Activated CD8-positive, alpha-beta memory T cell treated with anti-CD3 and anti-CD28 coated beads for 48 hours (primary cell): ENCODE measurements around the gene FOXP1.

Experiments
- DNase-seq, 3 experiments: peaks; one replicate each; pipeline ENCODE4 v3.0.0-alpha.2; 2020; ENCODE audit warnings: low read depth in 2 of 3, low spot score in 2 of 3

The FOXP1 gene

DNA sequence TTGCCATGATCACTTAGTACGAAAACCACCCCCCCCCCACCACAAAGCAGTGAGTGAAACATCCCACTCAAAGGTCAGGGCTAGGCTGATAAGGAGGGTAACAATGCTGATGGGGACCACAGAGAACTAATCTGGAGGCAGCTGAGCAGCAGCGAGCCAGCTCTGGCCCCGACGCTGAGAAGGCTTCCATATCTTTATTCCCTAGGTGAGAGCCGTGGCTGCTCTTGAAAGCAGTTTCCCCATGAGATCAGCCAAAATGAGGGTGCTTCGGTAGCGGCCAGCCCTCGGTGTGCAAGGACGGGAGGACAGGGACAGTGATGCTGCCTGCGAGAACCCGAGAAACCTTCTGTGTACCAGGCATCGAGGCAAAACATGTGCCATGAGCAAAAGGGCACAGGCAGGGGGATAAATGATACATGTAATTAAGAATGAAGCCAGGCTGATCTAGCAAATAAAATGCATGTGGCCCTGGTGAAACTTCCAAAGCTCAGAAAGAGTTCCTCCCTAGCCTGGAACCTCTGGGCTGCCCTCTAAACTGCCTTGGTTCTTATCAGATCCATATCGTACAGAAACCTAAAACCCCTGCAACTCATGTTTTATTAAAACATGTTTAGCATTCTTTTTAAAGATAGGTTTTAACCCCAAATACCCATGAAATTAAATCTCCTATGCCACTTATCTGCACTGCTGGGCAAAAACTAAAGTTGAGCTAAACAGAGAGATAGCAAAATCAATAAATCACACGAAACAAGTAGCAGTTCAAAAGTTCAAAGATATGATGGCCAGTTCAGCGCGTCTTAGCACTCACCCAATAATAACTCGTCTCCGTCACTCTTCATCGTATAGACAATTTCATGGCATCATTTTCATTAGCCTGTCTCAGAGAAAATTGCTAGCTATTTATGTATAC, 337.3 kb downstream of the FOXP1 start:
- no peak for DNase-seq

DNA sequence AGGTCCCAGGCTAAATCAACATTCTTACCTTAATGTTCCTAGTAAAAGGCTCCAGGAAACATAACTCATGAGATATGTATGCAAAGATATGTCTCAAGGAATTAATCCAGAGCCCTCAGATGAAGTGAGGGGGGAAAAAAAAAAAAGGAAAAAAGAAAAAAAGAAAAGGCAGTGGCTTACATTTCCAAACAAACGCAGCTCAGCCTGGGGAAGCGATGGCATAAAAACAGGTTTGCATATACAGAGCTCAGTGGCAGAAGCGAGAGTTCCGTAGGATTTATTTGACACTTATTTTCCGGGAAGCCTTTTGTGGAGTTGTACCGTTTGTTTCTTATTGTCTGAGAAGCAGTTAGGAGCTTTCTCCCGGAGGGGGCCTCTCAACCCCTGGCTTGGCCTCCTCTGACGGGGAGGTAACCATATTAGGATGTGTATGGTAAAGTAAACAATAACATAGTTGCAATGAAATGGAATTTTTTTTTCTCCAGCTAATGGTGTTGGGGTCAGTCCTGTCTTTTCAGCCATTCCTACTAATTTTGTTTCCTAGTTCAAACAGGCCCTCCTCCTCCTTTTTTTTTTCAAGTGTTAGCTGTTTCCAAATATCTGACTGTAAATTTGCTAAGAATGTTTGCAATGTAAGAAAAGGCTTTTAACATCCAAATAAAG, 338.6 kb downstream of the FOXP1 start:
- no peak for DNase-seq

DNA sequence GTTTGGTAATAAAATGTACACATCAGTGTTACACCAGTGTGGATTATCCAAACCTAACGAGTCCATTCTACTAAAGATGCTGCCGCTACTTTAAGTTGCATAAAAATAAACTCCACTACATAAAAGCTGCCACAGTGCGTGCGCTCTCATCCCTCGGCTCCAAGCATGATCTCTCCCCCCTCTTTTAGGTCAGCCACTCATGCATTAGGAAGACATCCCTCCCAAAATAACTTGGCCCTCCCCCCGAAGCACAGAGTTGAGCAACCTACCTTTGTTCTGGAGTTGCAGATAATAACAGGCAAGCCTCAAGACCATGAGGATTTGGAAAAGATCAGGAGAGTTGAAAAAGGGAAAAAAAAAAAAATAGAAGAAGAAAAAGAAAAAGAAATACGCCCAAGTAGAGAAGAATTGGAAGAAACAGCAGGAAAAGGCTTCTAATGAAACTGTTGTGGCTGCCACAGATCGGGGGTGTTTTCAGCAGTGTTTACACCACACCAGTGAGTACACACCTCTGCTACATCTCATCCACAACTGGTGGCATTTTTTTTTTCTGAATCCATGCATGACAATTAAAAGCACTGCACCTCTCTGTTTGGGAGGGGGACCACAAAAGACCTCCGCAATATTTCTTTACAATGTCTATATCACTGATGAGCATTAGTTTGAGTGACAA, 339.2 kb downstream of the FOXP1 start:
- no peak for DNase-seq

DNA sequence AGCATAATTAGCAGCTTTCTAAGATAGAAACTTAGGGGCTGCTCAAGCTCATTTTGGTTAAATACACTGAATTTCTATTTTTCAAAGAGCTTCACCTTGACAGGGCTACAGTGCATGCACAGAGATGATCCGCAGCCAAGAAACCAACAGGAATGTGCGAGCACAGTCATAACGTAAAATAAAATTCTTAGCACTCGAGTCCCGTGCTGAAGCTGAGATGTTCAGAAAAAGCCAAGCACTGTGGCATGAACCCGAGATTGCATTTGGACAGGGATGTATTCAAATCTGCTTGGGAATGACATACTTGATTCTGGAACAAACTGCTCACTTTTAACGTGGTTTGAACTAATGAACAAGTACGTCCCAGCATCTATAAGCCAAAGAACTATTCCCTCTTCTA, 340.3 kb downstream of the FOXP1 start:
- no peak for DNase-seq

DNA sequence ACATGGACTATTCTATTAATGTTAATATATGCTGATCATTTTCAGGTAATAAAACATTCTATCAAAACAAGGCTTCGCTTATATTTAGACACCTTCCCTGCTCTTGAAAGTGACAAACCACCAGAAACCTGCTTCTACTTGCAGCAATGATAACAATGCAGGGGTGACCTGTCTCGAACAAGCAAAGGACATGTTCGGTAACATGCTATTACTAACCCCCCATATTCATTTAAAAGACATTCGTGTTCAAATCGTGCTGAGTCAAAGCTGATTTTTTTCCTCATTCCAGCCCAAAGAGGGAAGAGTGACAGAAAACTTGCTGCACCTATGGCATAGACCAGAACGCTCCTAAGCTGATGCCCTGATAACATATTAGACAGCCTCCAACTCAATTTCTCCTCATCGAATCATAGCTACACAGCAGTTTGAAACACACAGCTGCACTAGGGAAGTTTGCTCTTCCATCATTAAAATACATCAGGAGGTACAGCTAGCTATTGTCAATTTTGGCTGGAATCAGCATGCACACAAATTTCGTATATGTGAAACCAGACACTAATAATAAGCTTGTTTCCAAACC, 341.5 kb downstream of the FOXP1 start:
- no peak for DNase-seq

DNA sequence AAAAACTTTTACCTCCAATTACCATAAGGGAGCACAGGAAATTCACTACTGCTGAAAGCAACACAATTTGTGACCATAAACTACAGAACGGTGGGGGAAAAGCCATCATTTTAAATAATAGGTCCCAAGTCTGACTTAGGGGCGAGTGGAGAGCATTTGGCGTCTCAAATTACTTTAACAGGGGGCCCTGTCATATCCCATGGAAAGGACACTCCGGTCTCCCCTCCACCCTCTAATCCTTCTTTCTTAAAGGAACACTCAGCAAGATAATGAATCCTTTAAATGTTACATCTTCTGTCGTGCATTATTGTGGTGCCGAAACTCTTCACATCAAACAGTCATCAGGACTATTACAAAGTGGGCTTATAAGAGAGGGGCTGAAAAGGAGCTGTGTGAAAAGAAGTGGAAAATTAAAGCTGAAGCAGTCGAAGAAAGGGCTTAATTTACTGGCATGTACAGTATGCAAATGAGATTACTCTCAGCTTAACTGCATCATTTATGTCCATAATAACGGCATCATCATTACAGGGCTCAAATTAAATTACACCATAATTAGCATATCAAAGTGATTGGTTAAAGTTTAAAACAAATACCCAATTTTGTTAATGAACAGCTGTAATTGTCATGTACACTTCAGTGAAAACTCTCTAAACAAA, 342.2 kb downstream of the FOXP1 start:
- DNase-seq: no peak

DNA sequence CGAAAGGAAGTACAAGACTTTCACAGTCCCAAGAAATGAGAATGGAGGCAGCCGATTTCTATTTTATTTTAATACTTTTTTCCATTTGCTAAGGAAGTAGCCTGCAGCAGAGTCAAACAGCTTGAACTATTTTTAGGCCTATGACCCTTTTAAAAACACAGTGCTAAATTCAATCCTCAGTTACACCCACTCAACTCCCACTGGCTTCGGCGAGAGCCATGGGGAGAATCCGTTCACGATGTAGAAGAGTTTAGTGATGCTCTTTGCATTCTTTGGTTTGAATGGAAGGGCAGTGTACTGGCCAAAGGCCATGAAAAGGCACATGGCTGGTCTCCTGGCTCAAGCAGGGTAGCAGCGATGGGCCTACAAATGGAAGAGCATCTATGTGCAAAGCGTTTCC, 343.5 kb downstream of the FOXP1 start:
- no peak for DNase-seq

DNA sequence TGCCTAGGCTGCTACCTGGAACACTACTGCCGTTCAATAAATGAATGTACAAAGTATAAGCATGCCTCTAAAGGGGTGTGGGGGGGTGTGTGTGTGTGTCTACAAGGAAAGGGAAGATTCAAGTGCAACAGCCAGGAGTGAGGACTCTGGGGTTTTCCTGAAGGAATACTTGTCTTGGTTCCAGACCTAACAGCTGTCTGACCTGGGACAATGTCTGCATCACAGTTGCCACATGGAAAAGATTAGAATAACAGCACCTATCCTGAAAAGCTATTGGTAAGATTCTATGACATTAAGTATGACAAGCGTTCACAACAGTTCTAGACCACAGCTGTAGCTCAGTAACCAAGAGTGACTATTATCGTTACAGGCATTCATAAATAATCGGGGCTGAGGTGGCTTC, 345.2 kb downstream of the FOXP1 start:
- DNase-seq: no peak

DNA sequence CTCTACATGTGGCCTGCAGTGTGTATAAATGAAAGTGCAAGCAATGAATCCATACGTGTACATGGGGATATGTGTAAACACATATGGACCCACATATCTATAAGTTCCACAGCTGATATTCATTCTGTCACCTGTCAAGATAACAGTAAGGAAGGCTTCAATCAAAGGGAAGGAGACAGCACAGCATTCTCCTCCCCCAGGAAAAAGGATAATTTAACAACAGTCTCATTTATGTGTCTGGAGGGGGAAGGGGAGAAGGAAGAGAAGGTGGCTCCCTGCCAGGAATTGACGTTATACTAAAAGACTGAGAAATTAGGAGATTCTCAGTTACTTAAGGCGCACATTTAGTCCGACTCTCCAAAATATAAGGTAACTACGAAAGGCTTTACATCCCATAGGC, 345.9 kb downstream of the FOXP1 start:
- DNase-seq: no peak

DNA sequence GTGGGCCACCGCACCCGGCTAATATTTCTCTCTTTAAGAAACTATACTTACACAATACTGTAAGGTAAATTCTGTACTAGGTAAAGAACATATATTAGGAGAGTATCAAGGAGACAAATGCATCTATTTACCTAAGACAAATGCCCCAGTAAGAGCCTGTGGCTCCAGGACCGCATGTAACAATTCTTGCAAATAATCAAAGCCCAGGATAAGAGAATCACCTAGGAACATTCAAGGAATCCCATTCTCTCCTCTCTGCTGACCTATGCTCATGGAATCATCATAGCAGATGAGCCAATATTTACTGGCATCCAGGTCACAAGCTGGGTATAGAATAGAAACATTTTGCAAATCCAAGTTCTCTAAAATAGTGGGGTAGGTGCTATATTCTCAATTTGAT, 347.7 kb downstream of the FOXP1 start:
- DNase-seq: no peak

DNA sequence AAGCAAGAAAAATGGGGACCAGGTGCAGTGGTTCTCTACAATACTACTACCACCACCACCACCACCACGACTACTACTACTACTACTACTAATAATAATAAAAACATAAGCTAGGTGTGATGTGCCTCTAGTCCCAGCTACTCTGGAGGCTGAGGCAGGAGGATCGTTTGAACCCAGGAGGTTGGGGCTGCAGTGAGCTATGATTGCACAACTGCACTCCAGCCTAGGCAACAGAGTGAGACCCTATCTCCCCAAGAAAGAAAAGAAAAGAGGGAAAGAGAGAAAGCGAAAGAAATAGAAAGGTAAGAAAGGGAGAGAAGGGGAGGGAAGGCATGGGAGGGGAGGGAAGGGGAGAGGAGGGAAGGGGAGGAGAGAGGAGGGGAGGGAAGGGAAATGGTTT, 350.6 kb downstream of the FOXP1 start:
- DNase-seq: no peak

DNA sequence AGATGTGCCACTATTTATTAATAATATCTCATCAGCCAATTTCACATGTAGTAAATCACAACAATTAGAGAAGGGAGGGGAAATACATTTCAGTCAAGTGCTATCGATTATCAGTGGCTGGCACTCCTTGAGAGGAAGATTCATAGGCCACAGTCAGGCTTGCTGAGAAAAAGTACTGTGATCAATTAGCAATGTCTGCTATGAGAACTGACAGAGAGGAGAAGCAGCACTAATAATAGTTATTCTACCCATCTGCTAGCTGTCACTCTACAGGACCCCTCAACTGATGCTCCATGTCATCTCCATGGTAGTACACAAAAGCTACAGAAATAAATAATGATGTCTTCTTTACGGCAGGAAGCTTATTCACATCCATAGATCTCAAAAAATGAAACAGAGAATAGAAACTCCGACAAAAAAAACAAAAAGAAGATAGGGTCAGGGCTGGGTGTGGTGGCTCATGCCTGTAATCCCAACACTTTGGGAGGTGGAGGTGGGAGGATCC, 351.3 kb downstream of the FOXP1 start:
- DNase-seq: no peak

DNA sequence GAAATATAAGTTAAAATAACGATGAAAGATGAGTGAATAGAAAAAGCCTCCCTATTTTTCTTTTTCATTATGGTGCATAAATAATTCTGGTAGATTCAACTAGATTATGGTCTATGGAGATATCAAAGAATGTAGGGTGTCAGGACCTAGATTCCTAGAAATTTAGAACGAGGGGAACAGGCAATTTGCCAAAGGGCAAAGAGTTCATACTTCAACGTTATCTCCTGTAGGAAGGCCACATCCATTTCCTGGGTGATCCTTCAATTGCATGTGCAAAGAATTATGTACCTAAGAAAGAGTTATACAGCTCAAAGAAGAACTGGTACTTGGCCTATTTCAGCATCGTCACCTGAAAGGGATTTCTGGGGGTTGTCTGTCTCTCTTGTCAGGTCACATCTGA, 351.8 kb downstream of the FOXP1 start:
- no peak for DNase-seq

DNA sequence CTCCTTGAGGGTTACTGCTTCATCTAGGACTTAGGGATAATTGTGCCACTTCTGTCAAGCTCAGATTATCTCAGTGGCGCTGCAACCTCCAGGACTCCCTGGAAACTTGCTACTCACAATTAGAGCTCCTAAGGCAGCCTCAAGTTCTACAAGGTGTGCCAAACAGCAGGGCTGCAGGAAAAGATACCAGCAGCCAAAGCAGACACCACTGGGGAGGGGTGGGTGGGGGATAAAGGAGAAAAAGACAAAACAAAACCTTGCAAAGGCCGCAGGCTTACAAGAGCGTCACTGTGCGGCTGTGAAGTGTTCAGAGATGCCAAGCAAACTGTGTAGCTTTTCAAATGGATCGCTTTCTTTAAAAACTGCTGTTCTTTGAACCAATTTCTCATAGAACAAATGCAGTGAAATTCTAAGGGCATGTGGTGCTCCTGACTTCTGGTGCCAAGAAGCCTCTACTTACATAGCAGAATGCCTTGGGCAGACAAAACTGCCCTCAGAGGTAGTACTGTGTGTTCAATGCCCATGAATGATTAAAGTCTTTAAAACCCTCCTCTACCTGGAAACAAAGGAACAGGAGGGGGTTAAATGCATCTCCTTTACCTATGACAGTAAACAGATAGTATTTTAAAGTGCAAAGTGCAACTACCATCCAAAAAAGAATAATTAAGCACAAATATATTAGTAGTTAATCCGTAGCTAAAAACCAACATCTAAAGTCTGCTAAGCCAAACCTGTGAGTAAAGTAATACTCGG, 353.4 kb downstream of the FOXP1 start:
- no peak for DNase-seq

DNA sequence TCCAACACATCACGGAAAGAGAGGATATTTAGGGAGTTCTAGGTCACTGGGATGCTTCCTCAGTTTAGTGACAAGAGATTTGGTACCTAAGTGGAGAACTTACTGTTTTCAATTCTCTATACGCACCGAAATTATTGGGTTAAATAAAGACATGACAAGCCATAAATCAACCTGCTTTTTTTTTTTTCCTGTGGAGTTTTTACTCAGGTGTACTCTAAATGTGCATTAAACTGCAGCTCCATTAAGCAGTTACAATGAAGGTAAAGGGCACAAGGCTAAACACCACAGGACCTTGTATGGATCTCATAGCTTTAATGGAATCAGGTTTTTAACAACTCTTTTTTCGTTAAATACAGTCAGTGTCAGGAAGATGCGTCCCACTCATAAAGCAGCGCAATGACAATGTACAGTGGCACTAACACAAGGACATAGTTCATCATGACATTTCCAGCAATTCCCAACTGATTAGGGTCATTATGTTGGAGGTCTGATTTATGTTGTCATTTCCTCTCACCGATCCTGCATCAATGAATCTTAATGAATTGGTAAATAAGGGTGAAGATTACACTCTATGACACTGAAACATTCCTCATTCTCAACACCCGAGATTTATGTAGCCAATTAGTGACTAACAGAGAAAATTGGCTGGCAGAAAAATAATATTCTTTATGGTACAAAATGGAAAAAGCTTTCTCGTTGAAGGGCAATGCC, 355.2 kb downstream of the FOXP1 start:
- no peak for DNase-seq

DNA sequence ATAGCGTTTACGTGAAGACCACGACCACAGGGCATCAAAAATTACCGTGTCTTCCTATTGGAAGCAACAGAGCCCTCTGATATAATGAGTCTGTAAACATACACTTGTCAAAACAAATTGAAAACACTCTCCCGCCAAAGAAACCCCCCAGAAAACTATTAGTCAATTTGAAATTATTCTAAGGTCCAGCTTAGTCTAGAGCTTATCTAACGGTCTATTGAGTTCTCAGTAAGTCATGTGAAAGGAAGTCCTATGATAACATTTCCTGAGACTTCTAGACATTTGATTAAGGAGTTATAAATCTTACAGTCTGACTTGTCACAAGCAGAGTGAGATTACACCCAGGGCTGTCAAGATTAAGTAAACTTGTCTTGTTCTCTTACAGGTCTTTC, 356.3 kb downstream of the FOXP1 start:
- DNase-seq: no peak

DNA sequence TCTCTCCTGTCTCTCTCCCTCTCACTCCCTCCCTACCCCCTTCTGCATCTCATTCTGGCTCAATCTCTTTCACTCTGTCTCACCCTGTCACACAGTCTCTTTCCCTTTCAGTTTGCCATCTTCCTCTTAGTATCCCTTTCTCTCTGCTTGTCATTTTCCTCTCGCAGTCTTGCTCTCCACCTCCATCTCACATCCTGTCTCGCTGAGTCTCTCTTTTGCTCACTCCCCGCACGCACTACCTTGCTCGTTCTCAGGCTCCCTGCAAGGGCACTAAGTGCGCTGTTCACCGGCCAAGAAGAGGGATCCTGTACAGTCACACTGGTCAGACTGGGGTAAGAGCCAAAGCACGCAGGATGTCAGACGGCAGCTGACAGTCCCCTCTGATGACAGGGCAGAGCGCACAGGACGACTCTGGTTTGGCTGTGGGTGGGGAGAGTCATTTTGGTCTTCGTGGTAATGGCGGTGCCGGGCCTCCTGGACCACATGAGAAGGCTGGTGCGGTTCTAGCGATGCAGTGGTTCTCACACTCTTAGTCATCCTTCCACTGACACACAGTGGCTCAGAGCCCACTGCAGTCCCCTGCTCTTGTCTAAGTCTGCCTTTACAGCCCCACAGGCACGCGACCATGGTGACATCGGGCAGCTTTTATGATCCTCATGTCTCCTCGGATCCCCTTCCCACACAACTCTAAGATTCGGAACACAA, 356.8 kb downstream of the FOXP1 start:
- DNase-seq: peak; percentile 84 to 86 (median 85)

DNA sequence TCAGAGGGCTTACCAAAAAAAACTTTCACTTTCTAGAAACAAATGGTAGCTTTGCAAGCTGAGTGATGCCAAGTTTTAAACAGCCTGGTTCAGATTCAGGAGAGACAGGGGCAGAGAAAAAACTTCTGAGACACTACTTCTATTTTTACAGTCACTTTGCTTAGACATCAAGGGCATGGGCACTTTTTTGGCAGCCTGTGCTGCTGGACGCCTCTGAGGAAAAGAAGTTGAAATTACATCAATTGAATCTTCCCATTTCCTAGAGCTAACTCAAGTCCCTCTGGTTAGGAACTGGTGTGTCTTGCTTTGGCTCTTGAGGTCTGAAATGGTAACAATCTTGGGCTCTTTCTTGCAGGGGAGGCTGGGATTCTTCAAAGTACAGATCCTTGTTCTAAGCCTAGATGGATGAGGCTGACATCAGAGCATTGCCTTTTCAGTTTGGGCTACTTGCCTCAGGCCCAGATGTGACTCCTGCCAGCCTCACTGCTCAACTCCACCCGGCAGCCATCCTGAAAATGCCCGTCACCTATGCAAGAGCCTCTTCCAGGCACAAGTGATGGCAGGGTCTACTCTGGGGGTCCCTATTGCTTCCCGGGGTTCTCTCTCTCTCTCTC, 357.5 kb downstream of the FOXP1 start:
- DNase-seq: peak in 1 of 3 experiments; percentile 9
